MCF 10A (cell line): Measurements from ENCODE around the gene RNPS1. TPM values are rescaled to one million over a fixed set of nuclear protein-coding genes. Genes with fewer than 3 reads are reported as not detected.
A peak's percentile ranks its signal among the peaks of the same experiment; 100 is the strongest.
"Not testable (repeated sequence)": the region's sequence is repeated elsewhere in the genome, so short reads cannot be mapped to it uniquely, and the experiment has no call there.

Source experiments
- BruUV-seq: library from RNA; stranded (reverse); fragments of 400-500 nt; replicated peaks from 2 replicates; lab custom pipeline; 2021; lab: Mats Ljungman, UMichigan
- CTCF ChIA-PET: fragments of 300-600 bp; sonication (Branson Sonifier 250); formaldehyde crosslinking; extraction: SDS; loops from one replicate; lab custom pipeline; 2021; ENCODE audit warnings: antibody characterized with exemption, inconsistent platforms; lab: Yijun Ruan, JAX
- POLR2A ChIA-PET: fragments of 300-600, 350-650 bp; sonication (Branson Sonifier 250); formaldehyde crosslinking; extraction: SDS; loops from one replicate; lab custom pipeline; 2020; ENCODE audit warnings: antibody characterized with exemption, inconsistent platforms; lab: Yijun Ruan, JAX
- DNase-seq: peaks from one replicate; pipeline ENCODE4 v3.0.0-alpha.2; 2018; ENCODE audit not compliant: unreplicated experiment
- H3K27ac Mint-ChIP-seq: one replicate; pipeline ENCODE4 v1.8.0; 2022; ENCODE audit warnings: mild to moderate bottlenecking, low read depth, mixed read lengths; ENCODE audit not compliant: unreplicated experiment
- H3K27me3 Mint-ChIP-seq: one replicate; pipeline ENCODE4 v1.8.0; 2022; ENCODE audit warnings: mixed read lengths; ENCODE audit not compliant: insufficient read depth, unreplicated experiment
- H3K36me3 Mint-ChIP-seq: one replicate; pipeline ENCODE4 v1.8.0; 2022; ENCODE audit warnings: mild to moderate bottlenecking, moderate library complexity, mixed read lengths; ENCODE audit not compliant: insufficient read depth, unreplicated experiment
- H3K4me1 Mint-ChIP-seq: one replicate; pipeline ENCODE4 v1.8.0; 2022; ENCODE audit warnings: mixed read lengths; ENCODE audit not compliant: insufficient read depth, unreplicated experiment
- H3K4me3 Mint-ChIP-seq: one replicate; pipeline ENCODE4 v1.8.0; 2022; ENCODE audit warnings: mild to moderate bottlenecking, moderate library complexity, mixed read lengths; ENCODE audit not compliant: unreplicated experiment
- H3K9me3 Mint-ChIP-seq: one replicate; pipeline ENCODE4 v1.8.0; 2022; ENCODE audit warnings: mixed read lengths; ENCODE audit not compliant: unreplicated experiment
- intact Hi-C: fragments of 100-400 bp; cut with micrococcal nuclease; formaldehyde crosslinking; loops from 2 replicates; pipeline ENCODE4 v1.14.1; 2022
- total RNA-seq: library from RNA; stranded (reverse); gene quantifications from 2 replicates; pipeline ENCODE4 v1.2.3, GENCODE V29; 2022
- TF ChIP-seq, protein P1 (sequence below): fragments of 200-600 bp; IDR thresholded peaks from one replicate; pipeline ENCODE4 v1.8.0; 2022; ENCODE audit warnings: antibody characterized with exemption, mild to moderate bottlenecking; ENCODE audit not compliant: unreplicated experiment

Gene RNPS1
- total RNA-seq, 1 experiment from 2014 or later = 245 TPM

DNA sequence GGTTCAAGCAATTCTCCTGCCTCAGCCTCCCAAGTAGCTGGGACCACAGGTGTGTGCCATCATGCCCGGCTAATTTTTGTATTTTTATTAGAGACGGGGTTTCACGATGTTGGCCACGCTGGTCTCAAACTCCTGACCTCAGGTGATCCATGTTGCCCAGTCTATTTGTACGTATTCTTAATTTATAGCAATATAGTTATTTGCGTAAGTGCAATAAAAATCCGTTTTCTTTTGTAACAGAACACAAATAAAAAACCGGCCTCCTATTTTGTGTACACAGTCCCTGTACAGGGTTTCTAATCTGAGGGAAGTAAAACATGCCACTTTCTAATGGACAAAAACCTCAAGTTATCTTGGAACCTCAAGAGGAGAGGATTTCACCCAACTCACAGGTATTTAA lies 7.7 kb downstream of the RNPS1 start:
- no peak overlapping the region for H3K27ac Mint-ChIP-seq
- POLR2A ChIA-PET = interaction anchor here (1.2 to 2.8 kb wide), 3 partner anchors 9 to 105 kb away, joined by 3 to 18 read pairs (median 8); partner anchors contain the start of genes ECI1 and TRAF7
- no peak for DNase-seq
- no peak overlapping the region for H3K4me3 Mint-ChIP-seq
- no peaks in the 10 kb centered on the region for H3K27me3 Mint-ChIP-seq
- intact Hi-C loops = no loop called here
- BruUV-seq = no TSS peak
- TF ChIP-seq, protein P1, sequence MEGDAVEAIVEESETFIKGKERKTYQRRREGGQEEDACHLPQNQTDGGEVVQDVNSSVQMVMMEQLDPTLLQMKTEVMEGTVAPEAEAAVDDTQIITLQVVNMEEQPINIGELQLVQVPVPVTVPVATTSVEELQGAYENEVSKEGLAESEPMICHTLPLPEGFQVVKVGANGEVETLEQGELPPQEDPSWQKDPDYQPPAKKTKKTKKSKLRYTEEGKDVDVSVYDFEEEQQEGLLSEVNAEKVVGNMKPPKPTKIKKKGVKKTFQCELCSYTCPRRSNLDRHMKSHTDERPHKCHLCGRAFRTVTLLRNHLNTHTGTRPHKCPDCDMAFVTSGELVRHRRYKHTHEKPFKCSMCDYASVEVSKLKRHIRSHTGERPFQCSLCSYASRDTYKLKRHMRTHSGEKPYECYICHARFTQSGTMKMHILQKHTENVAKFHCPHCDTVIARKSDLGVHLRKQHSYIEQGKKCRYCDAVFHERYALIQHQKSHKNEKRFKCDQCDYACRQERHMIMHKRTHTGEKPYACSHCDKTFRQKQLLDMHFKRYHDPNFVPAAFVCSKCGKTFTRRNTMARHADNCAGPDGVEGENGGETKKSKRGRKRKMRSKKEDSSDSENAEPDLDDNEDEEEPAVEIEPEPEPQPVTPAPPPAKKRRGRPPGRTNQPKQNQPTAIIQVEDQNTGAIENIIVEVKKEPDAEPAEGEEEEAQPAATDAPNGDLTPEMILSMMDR = no peak
- CTCF ChIA-PET = interaction anchor here (1.0 kb wide), 1 partner anchor 9 kb away, joined by 5 read pairs; the partner anchor contains the start of gene ECI1
- no peaks in the 10 kb centered on the region for H3K9me3 Mint-ChIP-seq
- H3K4me1 Mint-ChIP-seq = peaks cover 8% of the 10 kb centered on the region
- H3K36me3 Mint-ChIP-seq = peaks cover 100% of the 10 kb centered on the region

DNA sequence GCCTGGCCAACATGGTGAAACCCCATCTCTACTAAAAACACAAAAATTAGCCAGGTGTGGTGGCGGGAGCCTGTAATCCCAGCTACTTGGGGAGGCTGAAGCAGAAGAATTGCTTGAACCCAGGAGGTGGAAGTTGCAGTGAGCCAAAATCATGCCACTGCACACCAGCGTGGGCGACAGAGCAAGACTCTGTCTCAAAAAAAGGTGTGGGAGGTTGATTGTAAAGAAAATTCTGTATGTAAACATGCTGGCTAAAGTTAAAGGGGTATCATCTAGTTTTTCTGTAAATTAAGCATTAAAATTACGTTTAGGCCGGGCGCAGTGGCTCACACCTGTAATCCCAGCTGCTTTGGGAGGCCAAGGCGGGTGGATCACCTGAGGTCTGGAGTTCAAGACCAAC lies 9.4 kb downstream of the RNPS1 start:
- H3K36me3 Mint-ChIP-seq = peaks cover 100% of the 10 kb centered on the region

DNA sequence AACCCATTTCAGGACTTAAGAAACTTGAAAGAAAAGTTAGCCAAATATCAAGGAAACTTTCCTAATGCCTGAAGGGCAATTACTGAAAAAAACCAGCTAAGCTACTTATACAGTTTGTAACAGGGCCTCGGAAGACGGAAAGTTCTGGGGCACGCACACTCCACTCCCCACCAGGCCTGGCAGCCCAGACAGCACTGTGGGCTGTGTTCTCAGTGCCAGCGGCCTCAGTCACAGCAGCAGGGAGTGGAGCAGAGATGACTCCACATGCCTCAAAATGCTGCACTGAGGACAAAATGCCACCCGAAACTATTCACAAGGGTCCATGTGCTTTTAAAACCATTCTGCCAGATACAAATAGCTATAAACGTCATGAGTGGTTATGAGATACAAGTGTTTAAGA lies 10.2 kb downstream of the RNPS1 start:
- intact Hi-C loops = no loop called here
- POLR2A ChIA-PET = interaction anchor here (0.6 to 2.4 kb wide), 5 partner anchors 8 to 250 kb away, joined by 3 to 8 read pairs (median 4); no protein-coding TSS in a partner anchor
- no peak for DNase-seq
- no peak overlapping the region for H3K27ac Mint-ChIP-seq
- no peaks in the 10 kb centered on the region for H3K27me3 Mint-ChIP-seq
- H3K4me3 Mint-ChIP-seq = no peak overlapping the region
- no peaks in the 10 kb centered on the region for H3K9me3 Mint-ChIP-seq
- H3K36me3 Mint-ChIP-seq = peaks cover 100% of the 10 kb centered on the region
- H3K4me1 Mint-ChIP-seq = no peaks in the 10 kb centered on the region
- CTCF ChIA-PET = interaction anchor here (0.6 to 1.7 kb wide), 5 partner anchors 22 to 246 kb away, joined by 3 to 6 read pairs (median 4); no protein-coding TSS in a partner anchor
- BruUV-seq = no TSS peak
- TF ChIP-seq, protein P1 = no peak

More for the DNA sequence above, 9.4 kb downstream of the RNPS1 start:
- H3K27me3 Mint-ChIP-seq, H3K4me3 Mint-ChIP-seq, H3K27ac Mint-ChIP-seq, BruUV-seq, H3K4me1 Mint-ChIP-seq, H3K9me3 Mint-ChIP-seq, DNase-seq, intact Hi-C loops: not testable (repeated sequence)
- ChIA-PET CTCF (interaction anchor here (1.3 to 1.7 kb wide), 3 partner anchors 63 to 243 kb away, joined by 3 to 6 read pairs (median 5); no protein-coding TSS in a partner anchor), POLR2A (interaction anchor here (1.6 to 2.4 kb wide), 3 partner anchors 8 to 251 kb away, joined by 4 to 8 read pairs (median 5); no protein-coding TSS in a partner anchor)

DNA sequence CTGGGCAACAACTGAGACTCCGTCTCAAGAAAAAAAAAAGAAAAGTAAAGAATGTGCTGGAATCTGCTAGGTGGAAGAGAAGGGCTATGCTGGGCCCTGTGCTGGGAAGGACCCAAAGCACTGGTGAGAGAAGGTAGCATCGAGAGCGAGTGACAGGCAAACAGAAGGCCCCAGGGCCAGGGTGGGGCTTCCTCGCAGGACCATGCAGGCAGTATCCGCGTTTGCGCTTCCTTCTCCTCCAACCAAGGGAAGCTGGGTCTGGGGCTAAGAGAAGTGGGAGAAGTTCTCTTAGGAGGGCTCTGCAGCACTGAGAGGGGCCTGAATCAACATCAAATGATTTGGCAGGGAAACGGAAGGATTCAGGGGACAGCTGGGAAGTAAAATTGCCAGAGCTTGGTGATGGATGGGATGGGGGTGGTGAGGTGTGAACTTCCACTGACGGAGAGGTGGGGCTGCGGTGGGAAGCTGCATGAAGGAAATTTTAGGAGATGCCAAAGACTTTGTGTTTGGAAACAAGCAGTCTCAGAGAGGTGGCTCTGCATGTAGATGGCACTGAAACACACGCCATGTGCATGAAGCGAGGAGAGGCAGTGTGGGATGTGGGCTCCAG lies 11.3 kb downstream of the RNPS1 start:
- intact Hi-C loops = no loop called here
- Mint-ChIP-seq H3K27ac (peak overlapping the region; percentile 66), H3K27me3 (no peaks in the 10 kb centered on the region), H3K4me1 (no peaks in the 10 kb centered on the region), H3K9me3 (no peaks in the 10 kb centered on the region), H3K4me3 (no peak overlapping the region), H3K36me3 (peaks cover 98% of the 10 kb centered on the region)
- DNase-seq = no peak
- CTCF ChIA-PET = interaction anchor here (0.6 kb wide), 1 partner anchor 15 kb away, joined by 4 read pairs; no protein-coding TSS in a partner anchor
- no TSS peak for BruUV-seq
- POLR2A ChIA-PET = interaction anchor here (1.0 kb wide), 1 partner anchor 31 kb away, joined by 3 read pairs; no protein-coding TSS in a partner anchor
- TF ChIP-seq, protein P1 = no peak
